Endometrial microvascular endothelial cells (primary cell): ENCODE measurements around the gene LRRC10B. TPM values are rescaled to one million over a fixed set of nuclear protein-coding genes. Genes with fewer than 3 reads are reported as not detected.

Source experiments
- in situ Hi-C: cut with HindIII; loops from 2 replicates; pipeline ENCODE4 v1.10.0; 2017; ENCODE audit warnings: low sequenced_read_pairs, low pct_unique_long_range_greater_than_20kb; ENCODE audit errors: inconsistent ontology term
- total RNA-seq: library from RNA; depleted of rRNA; stranded (reverse); fragments of >200 nt; gene quantifications from one replicate; pipeline ENCODE4 v1.2.3, GENCODE V29; 2015; ENCODE audit errors: inconsistent ontology term

LRRC10B gene
- total RNA-seq, 1 donor from 2014 or later, result not detected

- in situ Hi-C loops, result no loop called here
These were observed 31.3 kb downstream of the LRRC10B start for GRCh38 chr11:61539831-61540357.

- in situ Hi-C loops, result no loop called here
These were observed 32.0 kb downstream of the LRRC10B start for GRCh38 chr11:61540528-61540927.

DNA sequence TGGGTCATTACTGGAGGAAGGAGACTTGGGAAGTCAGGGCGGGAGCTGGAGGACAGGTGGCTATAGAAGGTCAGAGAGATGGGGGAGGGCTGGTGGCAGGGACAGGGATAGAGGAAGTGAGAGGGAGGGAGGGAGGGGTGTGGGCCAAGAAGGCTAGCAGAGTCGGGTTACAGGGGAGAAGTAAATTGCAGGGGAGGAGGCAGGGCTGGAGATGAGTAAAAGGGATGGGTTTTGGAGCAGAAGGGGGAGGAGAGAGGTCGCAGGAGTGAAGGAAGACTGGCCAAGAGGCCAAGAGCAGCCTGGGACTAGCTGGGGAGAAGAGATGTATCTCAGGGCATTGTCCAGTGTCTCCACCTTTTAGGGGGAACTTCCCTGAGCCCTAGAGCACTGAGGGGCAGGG lies 33.0 kb downstream of the LRRC10B start:
- in situ Hi-C loops, result no loop called here

- in situ Hi-C loops, result no loop called here
These were observed 33.5 kb downstream of the LRRC10B start for GRCh38 chr11:61542024-61542461.

- in situ Hi-C loops, result no loop called here
These were observed 34.2 kb downstream of the LRRC10B start for GRCh38 chr11:61542705-61543104.

- in situ Hi-C loops, result no loop called here
These were observed 35.2 kb downstream of the LRRC10B start for GRCh38 chr11:61543606-61544306.

GRCh38 chr11:61544466-61544865 lies 35.9 kb downstream of the LRRC10B start:
- in situ Hi-C loops, result no loop called here

DNA sequence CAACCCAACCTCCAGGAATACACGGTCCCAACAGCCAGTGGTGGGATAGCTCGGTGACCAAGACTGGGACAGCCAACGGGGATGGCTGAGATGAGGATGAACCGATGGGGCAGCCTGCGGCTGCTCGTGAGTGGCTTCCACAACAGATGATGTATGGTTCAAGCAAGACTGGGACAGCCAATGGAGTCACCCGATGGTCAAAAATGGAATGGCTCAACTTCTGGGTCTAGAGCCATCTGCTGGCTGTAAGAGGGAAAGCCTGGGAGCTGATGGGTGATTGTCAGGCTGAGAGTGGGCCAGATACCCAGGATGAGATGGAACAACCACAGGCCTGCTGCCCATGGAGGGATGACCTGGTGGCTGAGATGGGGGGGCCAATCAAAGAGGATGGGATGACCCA lies 36.8 kb downstream of the LRRC10B start:
- in situ Hi-C loops, result no loop called here

GRCh38 chr11:61545921-61546320 lies 37.4 kb downstream of the LRRC10B start:
- in situ Hi-C loops, result no loop called here

GRCh38 chr11:61546663-61547062 lies 38.1 kb downstream of the LRRC10B start:
- in situ Hi-C loops, result no loop called here

- in situ Hi-C loops, result no loop called here
These were observed 38.7 kb downstream of the LRRC10B start for GRCh38 chr11:61547246-61547645.

DNA sequence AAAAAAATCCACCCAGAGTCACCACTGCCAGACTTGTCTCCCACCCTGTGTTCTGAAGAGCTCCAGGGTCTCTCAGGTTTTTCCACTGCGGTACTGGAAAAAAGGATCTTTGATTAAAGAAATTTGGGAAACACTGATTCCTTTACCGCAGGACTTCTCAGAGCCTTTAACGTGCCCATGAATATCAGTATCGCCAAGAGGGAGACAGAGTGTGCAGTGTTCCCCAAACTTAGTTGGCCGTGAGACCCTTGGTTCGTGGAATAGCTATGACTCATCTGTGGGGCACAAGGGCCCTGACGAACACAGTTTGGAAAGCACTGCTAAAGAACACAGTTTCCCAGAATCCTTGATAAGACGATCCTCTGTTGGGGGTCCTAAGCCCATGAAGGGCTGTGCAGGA lies 40.6 kb downstream of the LRRC10B start:
- in situ Hi-C loops, result no loop called here

DNA sequence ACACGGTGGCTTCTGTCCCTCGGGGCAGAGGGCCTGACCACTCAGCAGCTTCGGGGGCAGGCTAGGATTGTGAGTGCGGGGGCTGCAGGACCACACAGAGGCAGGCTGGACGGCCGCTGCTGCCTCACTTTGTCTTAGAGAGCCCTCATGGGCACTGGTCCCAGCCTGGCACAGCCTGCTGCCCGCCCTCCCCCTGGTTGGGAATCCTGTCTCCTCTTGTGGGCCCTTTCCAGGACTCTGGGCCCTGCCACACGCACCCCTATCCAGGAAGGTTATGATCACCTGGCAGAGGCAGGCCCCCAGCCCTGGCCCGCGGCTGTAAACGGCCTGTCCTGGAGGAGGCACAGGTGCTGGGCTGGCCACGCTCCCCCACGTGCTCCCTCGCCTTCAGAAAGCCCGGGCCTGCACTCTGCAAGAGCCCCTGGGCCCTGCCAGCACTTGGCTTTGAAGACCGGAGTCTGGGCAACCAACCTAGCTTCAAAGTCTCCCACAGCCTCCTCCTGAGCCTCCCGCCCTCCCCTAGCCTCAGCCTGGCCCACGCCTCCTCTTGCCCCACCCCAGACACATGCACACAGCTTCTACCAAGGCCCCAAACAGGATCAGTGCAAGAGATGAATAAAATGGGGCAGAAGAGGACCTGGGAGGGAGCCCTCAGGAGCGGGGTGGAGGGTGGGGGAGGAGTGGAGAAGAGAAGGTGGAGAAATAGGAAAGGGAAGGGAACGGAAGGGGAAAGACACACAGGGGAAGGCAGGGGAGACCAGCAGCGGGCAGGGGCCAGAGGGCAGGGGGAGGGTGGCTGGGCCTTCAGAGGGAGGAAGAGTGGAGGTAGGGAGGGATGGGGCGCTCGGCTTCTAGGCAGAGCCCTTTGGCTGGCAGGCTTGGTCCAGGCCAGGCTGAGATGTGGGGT lies 41.4 kb downstream of the LRRC10B start:
- in situ Hi-C loops, result no loop called here

- in situ Hi-C loops, result no loop called here
These were observed 42.2 kb downstream of the LRRC10B start for GRCh38 chr11:61550665-61551227.

DNA sequence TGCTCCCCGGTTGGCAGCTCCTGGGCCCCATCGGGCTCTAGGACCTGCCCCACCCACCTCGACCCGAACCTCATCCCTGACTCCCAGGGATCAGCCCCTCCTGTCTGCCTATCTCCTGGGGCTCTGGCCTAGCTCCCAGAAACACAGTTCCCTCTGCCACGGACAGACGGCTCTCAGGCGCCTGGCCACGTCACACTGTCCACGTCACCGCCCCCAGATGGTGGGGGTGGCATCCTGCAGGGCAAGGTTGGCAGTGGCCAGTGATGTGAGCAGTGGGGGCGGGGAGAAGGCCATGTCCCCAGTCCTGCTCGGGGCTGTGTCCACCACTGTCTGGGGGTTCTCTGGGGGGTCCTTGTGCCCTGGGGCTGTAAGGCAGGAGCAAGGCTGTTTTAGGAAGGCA lies 43.1 kb downstream of the LRRC10B start:
- in situ Hi-C loops, result no loop called here

GRCh38 chr11:61552108-61552635 lies 43.6 kb downstream of the LRRC10B start:
- in situ Hi-C loops, result no loop called here

GRCh38 chr11:61553373-61554171 lies 45.0 kb downstream of the LRRC10B start:
- in situ Hi-C loops, result no loop called here

GRCh38 chr11:61554172-61554988 lies 45.8 kb downstream of the LRRC10B start:
- in situ Hi-C loops, result no loop called here
